OCI-LY7 (cell line): Measurements from ENCODE around the gene CDC42BPA. TPM values are rescaled to one million over a fixed set of nuclear protein-coding genes. Genes with fewer than 3 reads are reported as not detected.

ENCODE experiments used
- BruUV-seq: library from RNA; stranded (reverse); fragments of 400-500 nt; replicated peaks from 2 replicates; lab custom pipeline; 2021; lab: Mats Ljungman, UMichigan
- CTCF ChIA-PET: fragments of 300-600 bp; sonication (Branson Sonifier 250); formaldehyde crosslinking; loops from one replicate; lab custom pipeline; 2022; ENCODE audit warnings: antibody characterized with exemption; ENCODE audit not compliant: unreplicated experiment; lab: Charles Lee
- POLR2A ChIA-PET: fragments of 300-600 bp; sonication (Branson Sonifier 250); formaldehyde crosslinking; loops from one replicate; lab custom pipeline; 2022; ENCODE audit warnings: antibody characterized with exemption; lab: Charles Lee
- DNase-seq: peaks from one replicate; pipeline ENCODE4 v3.0.0-alpha.2; 2015; ENCODE audit warnings: low spot score
- H2AFZ ChIP-seq: fragments of 200-600 bp; sonication (generic), shearing (Covaris generic); 2 replicates; pipeline ENCODE4 v1.6.1; 2014; ENCODE audit warnings: mild to moderate bottlenecking, antibody characterized with exemption, low read length, moderate library complexity
- H3K27ac ChIP-seq: fragments of 200-600 bp; sonication (generic); 2 replicates; pipeline ENCODE4 v1.5.1; 2014; ENCODE audit warnings: mixed run types, low read depth, mild to moderate bottlenecking, moderate library complexity, low read length, inconsistent platforms; ENCODE audit not compliant: poor library complexity, severe bottlenecking
- H3K36me3 ChIP-seq: fragments of 200-600 bp; sonication (generic); 2 replicates; pipeline ENCODE4 v1.6.1; 2014; ENCODE audit warnings: mild to moderate bottlenecking, antibody characterized with exemption, low read length, moderate library complexity, mixed read lengths; ENCODE audit not compliant: insufficient read depth
- H3K4me1 ChIP-seq: fragments of 200-600 bp; sonication (generic); 2 replicates; pipeline ENCODE4 v1.5.1; 2014; ENCODE audit warnings: mild to moderate bottlenecking, low read length; ENCODE audit not compliant: insufficient read depth, poor library complexity, severe bottlenecking
- H3K4me2 ChIP-seq: fragments of 200-600 bp; sonication (generic); 2 replicates; pipeline ENCODE4 v1.6.1; 2014; ENCODE audit warnings: mild to moderate bottlenecking, low read length
- H3K4me3 ChIP-seq: fragments of 200-600 bp; sonication (generic); 2 replicates; pipeline ENCODE4 v1.5.1; 2014; ENCODE audit warnings: mild to moderate bottlenecking, low read depth, low read length; ENCODE audit not compliant: poor library complexity, severe bottlenecking
- H3K79me2 ChIP-seq: fragments of 200-600 bp; sonication (generic); 2 replicates; pipeline ENCODE4 v1.6.1; 2016; ENCODE audit warnings: low read depth, mild to moderate bottlenecking, low read length, moderate library complexity, mixed read lengths; ENCODE audit not compliant: insufficient read depth
- H3K9me2 ChIP-seq: fragments of 200-600 bp; sonication (generic); 2 replicates; pipeline ENCODE4 v1.6.1; 2016; ENCODE audit warnings: mild to moderate bottlenecking, low read length, mixed read lengths; ENCODE audit not compliant: insufficient read depth
- H3K9me3 ChIP-seq: fragments of 200-600 bp; sonication (generic); 2 replicates; pipeline ENCODE4 v1.6.1; 2014; ENCODE audit warnings: mild to moderate bottlenecking, mixed run types, low read length, mixed read lengths
- H4K20me1 ChIP-seq: fragments of 200-600 bp; sonication (generic); 2 replicates; pipeline ENCODE4 v1.6.1; 2014; ENCODE audit warnings: mild to moderate bottlenecking, antibody characterized with exemption, low read length, moderate library complexity, mixed read lengths; ENCODE audit not compliant: insufficient read depth
- CTCF ChIP-seq: fragments of 200-600 bp; sonication (generic); conservative IDR thresholded peaks from 2 replicates; pipeline ENCODE4 v1.5.1; 2014; ENCODE audit warnings: mild to moderate bottlenecking, antibody characterized with exemption, low read length, moderate library complexity, mixed read lengths
- EZH2phosphoT487 ChIP-seq: fragments of 200-600 bp; sonication (generic); IDR thresholded peaks from 2 replicates; pipeline ENCODE4 v1.6.1; 2018; ENCODE audit warnings: low read depth, borderline replicate concordance, mild to moderate bottlenecking, mixed run types, antibody characterized with exemption, low read length, moderate library complexity, mixed read lengths
- intact Hi-C: fragments of 100-400 bp; cut with micrococcal nuclease; formaldehyde crosslinking; loops from one replicate; pipeline ENCODE4 v1.10.0; 2022; ENCODE audit not compliant: unreplicated experiment
- total RNA-seq, 2 experiments: library from RNA; depleted of rRNA in 1 of 2; stranded (reverse); fragments of >200 nt in 1 of 2; shearing (Covaris generic) in 1 of 2; gene quantifications; 2 replicates each; pipeline ENCODE4 v1.2.3, GENCODE V29; 2014 to 2022

Gene CDC42BPA
- total RNA-seq, 2 experiments from 2014 or later = not detected

GRCh38 chr1:226950316-226950715 lies 368.0 kb downstream of the CDC42BPA start:
- Histone ChIP-seq H3K36me3 (no peaks in the 10 kb centered on the region), H3K9me3 (no peaks in the 10 kb centered on the region), H3K9me2 (no peaks in the 10 kb centered on the region), H3K79me2 (no peaks in the 10 kb centered on the region), H3K4me3 (no peak overlapping the region), H2AFZ (no peak overlapping the region), H3K4me2 (no peak overlapping the region), H3K27ac (no peak overlapping the region), H3K4me1 (no peaks in the 10 kb centered on the region), H4K20me1 (no peaks in the 10 kb centered on the region; the same call in 1 of the 2 replicates)
- TF ChIP-seq EZH2phosphoT487 = no peak
- TF ChIP-seq CTCF = no peak
- no peak for DNase-seq
- CTCF ChIA-PET = no interaction called here
- POLR2A ChIA-PET = interaction anchor here (1.8 kb wide), 1 partner anchor 8 kb away, joined by 5 read pairs; no protein-coding TSS in a partner anchor
- intact Hi-C loops = no loop called here
- BruUV-seq = no TSS peak

GRCh38 chr1:226949401-226949800 lies 368.9 kb downstream of the CDC42BPA start:
- no peaks in the 10 kb centered on the region; the same call in 1 of the 2 replicates for H4K20me1 ChIP-seq
- no peak overlapping the region for H3K27ac ChIP-seq
- intact Hi-C loops = no loop called here
- no peak overlapping the region for H3K4me2 ChIP-seq
- no peaks in the 10 kb centered on the region for H3K9me3 ChIP-seq
- ChIA-PET CTCF (no interaction called here), POLR2A (no interaction called here)
- TF ChIP-seq CTCF = no peak
- no peak for TF ChIP-seq EZH2phosphoT487
- H2AFZ ChIP-seq = no peak overlapping the region
- no peak for DNase-seq
- no TSS peak for BruUV-seq
- no peak overlapping the region for H3K4me3 ChIP-seq
- no peaks in the 10 kb centered on the region for H3K79me2 ChIP-seq
- no peaks in the 10 kb centered on the region for H3K36me3 ChIP-seq
- no peaks in the 10 kb centered on the region for H3K4me1 ChIP-seq
- no peaks in the 10 kb centered on the region for H3K9me2 ChIP-seq

GRCh38 chr1:226948996-226949395 lies 369.3 kb downstream of the CDC42BPA start:
- Histone ChIP-seq H4K20me1 (no peaks in the 10 kb centered on the region; the same call in 1 of the 2 replicates), H3K27ac (no peak overlapping the region), H3K4me3 (no peak overlapping the region), H3K9me3 (no peaks in the 10 kb centered on the region), H3K4me2 (no peak overlapping the region), H3K36me3 (no peaks in the 10 kb centered on the region), H3K79me2 (no peaks in the 10 kb centered on the region), H3K9me2 (no peaks in the 10 kb centered on the region), H3K4me1 (no peaks in the 10 kb centered on the region), H2AFZ (no peak overlapping the region)
- BruUV-seq = no TSS peak
- ChIA-PET POLR2A (no interaction called here), CTCF (interaction anchor here (0.5 kb wide), 1 partner anchor 18 kb away, joined by 3 read pairs; no protein-coding TSS in a partner anchor)
- no peak for DNase-seq
- intact Hi-C loops = no loop called here
- TF ChIP-seq EZH2phosphoT487 (no peak), CTCF (no peak)
